GM23338 (cell line): ENCODE data around the gene ARID4A.

Experiments
- CREB1 ChIP-seq: fragments of 250-450 bp; sonication (Bioruptor Pico); IDR thresholded peaks from 2 replicates; pipeline ENCODE4 v1.5.0; 2020; ENCODE audit warnings: low read depth, mild to moderate bottlenecking, moderate library complexity
- CTCF ChIP-seq, 2 experiments: fragments of 200-600 bp in 1 of 2; sonication (generic) in 1 of 2; conservative IDR thresholded peaks; 2 replicates each; pipeline versions ENCODE4 v1.5.1 to v1.6.1; 2016 to 2017; ENCODE audit warnings: antibody characterized with exemption in 2 of 2, low read depth in 2 of 2, mild to moderate bottlenecking in 2 of 2, moderate library complexity in 1 of 2
- EZH2phosphoT487 ChIP-seq: fragments of 200-600 bp; sonication (generic); IDR thresholded peaks from one replicate; pipeline ENCODE4 v1.8.1; 2018; ENCODE audit warnings: antibody characterized with exemption; ENCODE audit not compliant: unreplicated experiment
- JUNB ChIP-seq: IDR thresholded peaks from one replicate; pipeline ENCODE4 v1.6.1; 2016; ENCODE audit warnings: antibody characterized with exemption; ENCODE audit not compliant: unreplicated experiment
- POLR2AphosphoS5 ChIP-seq: IDR thresholded peaks from 2 replicates; pipeline ENCODE4 v1.6.1; 2016; ENCODE audit warnings: antibody characterized with exemption, low read depth
- REST ChIP-seq: IDR thresholded peaks from one replicate; pipeline ENCODE4 v1.6.1; 2018; ENCODE audit warnings: antibody characterized with exemption; ENCODE audit not compliant: unreplicated experiment
- STAT1 ChIP-seq: IDR thresholded peaks from one replicate; pipeline ENCODE4 v1.6.1; 2016; ENCODE audit warnings: antibody characterized with exemption; ENCODE audit not compliant: unreplicated experiment
- ZNF331 ChIP-seq: fragments of 250-450 bp; sonication (Bioruptor Pico); IDR thresholded peaks from 2 replicates; pipeline ENCODE4 v1.5.0; 2020; ENCODE audit warnings: low read depth, mild to moderate bottlenecking, moderate library complexity

GRCh38 chr14:58397156-58397555, 98.8 kb downstream of the ARID4A start:
- TF ChIP-seq CTCF (conservative IDR thresholded peaks at IDR 0.05; ENCODE audit: low read depth in 2 of 2) (no peak), EZH2phosphoT487 (no peak), CREB1 (CRISPR knock-in tag) (no peak), POLR2AphosphoS5 (no peak), STAT1 (no peak), ZNF331 (CRISPR knock-in tag) (no peak), REST (no peak), JUNB (no peak)
